Cardiac muscle cell (in vitro differentiated cells and primary cell): ENCODE measurements around the gene HDAC4. TPM values are rescaled to one million over a fixed set of nuclear protein-coding genes. Genes with fewer than 3 reads are reported as not detected.

Experiments used
- DNase-seq, 2 donors: peaks; one replicate each; pipeline versions ENCODE4 v3.0.0 to v3.0.0-alpha.2; 2010 to 2017; ENCODE audit warnings: low read depth in 1 of 2, low spot score in 1 of 2
- H3K27ac ChIP-seq: fragments of 200-600 bp; sonication (generic); 2 replicates; pipeline ENCODE4 v1.5.1; 2016
- H3K27me3 ChIP-seq: fragments of 200-600 bp; sonication (generic); 2 replicates; pipeline ENCODE4 v1.6.0; 2016; ENCODE audit warnings: control low read depth
- H3K36me3 ChIP-seq: fragments of 200-600 bp; sonication (generic); 2 replicates; pipeline ENCODE4 v1.5.1; 2016; ENCODE audit warnings: control low read depth
- H3K4me1 ChIP-seq: fragments of 200-600 bp; sonication (generic); 2 replicates; pipeline ENCODE4 v1.8.1; 2017; ENCODE audit warnings: low read depth, mild to moderate bottlenecking, mixed run types
- H3K4me3 ChIP-seq: fragments of 200-600 bp; sonication (generic); 2 replicates; pipeline ENCODE4 v1.5.1; 2016; ENCODE audit warnings: mild to moderate bottlenecking
- H3K9me3 ChIP-seq: fragments of 200-600 bp; sonication (generic); 2 replicates; pipeline ENCODE4 v1.5.1; 2017; ENCODE audit warnings: low read depth, mild to moderate bottlenecking, control low read depth
- CTCF ChIP-seq: IDR thresholded peaks from 2 replicates; pipeline ENCODE4 v1.5.1; 2012; ENCODE audit warnings: low read depth, mild to moderate bottlenecking, low read length
- polyA plus RNA-seq: library from polyadenylated mRNA; unstranded; fragments of >200 nt; fragmentation: Nextera tagmentation; extraction: Ambion mirVana; gene quantifications from 2 replicates; pipeline ENCODE4 v1.2.1, GENCODE V29; 2016
- total RNA-seq: library from RNA; depleted of rRNA; stranded (reverse); fragments of >200 nt; gene quantifications from 2 replicates; pipeline ENCODE4 v1.2.3, GENCODE V29; 2016

Gene HDAC4
- total and polyA plus RNA-seq, 2 experiments from 2014 or later = 7.0 to 41.6 TPM

GRCh38 chr2:239042551-239043320 is 358.1 kb downstream of the HDAC4 start:
- Histone ChIP-seq H3K4me3 (no peak overlapping the region), H3K27ac (no peak overlapping the region), H3K9me3 (no peaks in the 10 kb centered on the region), H3K27me3 (no peaks in the 10 kb centered on the region), H3K36me3 (no peaks in the 10 kb centered on the region), H3K4me1 (no peaks in the 10 kb centered on the region)
- DNase-seq = no peak
- no peak for TF ChIP-seq CTCF

- no peaks in the 10 kb centered on the region for H3K9me3 ChIP-seq
- no peak for TF ChIP-seq CTCF
- no peak overlapping the region for H3K27ac ChIP-seq
- no peaks in the 10 kb centered on the region for H3K27me3 ChIP-seq
- no peak overlapping the region for H3K4me3 ChIP-seq
- no peak for DNase-seq
- H3K36me3 ChIP-seq = no peaks in the 10 kb centered on the region
- no peaks in the 10 kb centered on the region for H3K4me1 ChIP-seq
Measured at GRCh38 chr2:239042046-239042445, 358.8 kb downstream of the HDAC4 start.

- TF ChIP-seq CTCF = no peak
- no peak overlapping the region for H3K4me3 ChIP-seq
- no peak for DNase-seq
Measured at GRCh38 chr2:239041062-239041461, 359.8 kb downstream of the HDAC4 start.

GRCh38 chr2:239040152-239040761 is 360.6 kb downstream of the HDAC4 start:
- Histone ChIP-seq H3K4me3 (no peak overlapping the region), H3K4me1 (no peaks in the 10 kb centered on the region), H3K27me3 (no peaks in the 10 kb centered on the region), H3K27ac (no peak overlapping the region), H3K36me3 (no peaks in the 10 kb centered on the region), H3K9me3 (no peaks in the 10 kb centered on the region)
- no peak for TF ChIP-seq CTCF
- DNase-seq = no peak

More at GRCh38 chr2:239041062-239041461, 359.8 kb downstream of the HDAC4 start:
- no peaks in the 10 kb centered on the region for H3K36me3 ChIP-seq
- H3K27me3 ChIP-seq = no peaks in the 10 kb centered on the region
- no peak overlapping the region for H3K27ac ChIP-seq
- H3K4me1 ChIP-seq = no peaks in the 10 kb centered on the region
- H3K9me3 ChIP-seq = no peaks in the 10 kb centered on the region

GRCh38 chr2:239039479-239039861 is 361.4 kb downstream of the HDAC4 start:
- no peak overlapping the region for H3K27ac ChIP-seq
- no peak for DNase-seq
- H3K9me3 ChIP-seq = no peaks in the 10 kb centered on the region
- no peak overlapping the region for H3K4me3 ChIP-seq
- H3K4me1 ChIP-seq = no peaks in the 10 kb centered on the region
- H3K36me3 ChIP-seq = no peaks in the 10 kb centered on the region
- H3K27me3 ChIP-seq = no peaks in the 10 kb centered on the region
- TF ChIP-seq CTCF = no peak
